H9 (cell line): Measurements from ENCODE around the gene PTPRK. TPM values are rescaled to one million over a fixed set of nuclear protein-coding genes. Genes with fewer than 3 reads are reported as not detected.

ENCODE experiments used
- DNase-seq: peaks from one replicate; pipeline ENCODE4 v3.0.0-alpha.2; 2017
- H2AFZ ChIP-seq: one replicate; pipeline ENCODE4 v1.6.1; 2013; ENCODE audit warnings: mild to moderate bottlenecking, low read length, control low read depth, moderate library complexity
- H2AK5ac ChIP-seq: 2 replicates; pipeline ENCODE4 v1.6.1; 2013; ENCODE audit warnings: low read length, control low read depth, mixed read lengths; ENCODE audit not compliant: insufficient read length
- H2BK120ac ChIP-seq: one replicate; pipeline ENCODE4 v1.6.1; 2013; ENCODE audit warnings: low read depth, mild to moderate bottlenecking, low read length, control low read depth, inconsistent platforms; ENCODE audit not compliant: poor library complexity, severe bottlenecking
- H2BK12ac ChIP-seq: 2 replicates; pipeline ENCODE4 v1.6.1; 2013; ENCODE audit warnings: low read length, control low read depth, mixed read lengths, low read depth; ENCODE audit not compliant: insufficient read length
- H2BK15ac ChIP-seq: 2 replicates; pipeline ENCODE4 v1.6.1; 2013; ENCODE audit warnings: low read depth, low read length, control low read depth
- H2BK20ac ChIP-seq: one replicate; pipeline ENCODE4 v1.6.1; 2013; ENCODE audit warnings: low read depth, mild to moderate bottlenecking, low read length, control low read depth, inconsistent platforms; ENCODE audit not compliant: poor library complexity, severe bottlenecking
- H2BK5ac ChIP-seq: 2 replicates; pipeline ENCODE4 v1.6.1; 2013; ENCODE audit warnings: low read length, control low read depth, mixed read lengths; ENCODE audit not compliant: insufficient read length
- H3K14ac ChIP-seq: 2 replicates; pipeline ENCODE4 v1.6.1; 2013; ENCODE audit warnings: low read length, control low read depth; ENCODE audit not compliant: insufficient read depth
- H3K18ac ChIP-seq: 2 replicates; pipeline ENCODE4 v1.6.1; 2013; ENCODE audit warnings: low read depth, mild to moderate bottlenecking, mixed read lengths, low read length, control low read depth; ENCODE audit not compliant: insufficient read length
- H3K23ac ChIP-seq: 2 replicates; pipeline ENCODE4 v1.6.1; 2013; ENCODE audit warnings: low read length, control low read depth, mixed read lengths, low read depth; ENCODE audit not compliant: insufficient read length
- H3K23me2 ChIP-seq: 2 replicates; pipeline ENCODE4 v1.6.1; 2013; ENCODE audit warnings: low read depth, mild to moderate bottlenecking, mixed read lengths, low read length, control low read depth; ENCODE audit not compliant: insufficient read length, poor library complexity, severe bottlenecking
- H3K27ac ChIP-seq: 2 replicates; pipeline ENCODE4 v1.5.1; 2013; ENCODE audit warnings: low read length, control low read depth, mixed read lengths, low read depth; ENCODE audit not compliant: insufficient read length
- H3K27me3 ChIP-seq: 2 replicates; pipeline ENCODE4 v1.6.1; 2013; ENCODE audit warnings: low read length, control low read depth, inconsistent platforms; ENCODE audit not compliant: insufficient read depth
- H3K4ac ChIP-seq: 2 replicates; pipeline ENCODE4 v1.6.1; 2013; ENCODE audit warnings: low read depth, mild to moderate bottlenecking, control low read depth, inconsistent platforms, low read length, moderate library complexity
- H3K4me1 ChIP-seq: 2 replicates; pipeline ENCODE4 v1.6.1; 2013; ENCODE audit warnings: low read length, control low read depth, inconsistent platforms; ENCODE audit not compliant: insufficient read depth
- H3K4me2 ChIP-seq: 2 replicates; pipeline ENCODE4 v1.6.1; 2013; ENCODE audit warnings: low read length, control low read depth, mixed read lengths; ENCODE audit not compliant: insufficient read length, insufficient read depth
- H3K56ac ChIP-seq: 2 replicates; pipeline ENCODE4 v1.6.1; 2013; ENCODE audit warnings: low read depth, mild to moderate bottlenecking, mixed read lengths, low read length, control low read depth; ENCODE audit not compliant: insufficient read length
- H3K79me1 ChIP-seq: 2 replicates; pipeline ENCODE4 v1.6.1; 2013; ENCODE audit warnings: low read depth, mild to moderate bottlenecking, moderate library complexity, low read length, control low read depth, inconsistent platforms; ENCODE audit not compliant: insufficient read depth, poor library complexity, severe bottlenecking
- H3K79me2 ChIP-seq: 2 replicates; pipeline ENCODE4 v1.6.1; 2013; ENCODE audit warnings: low read length, control low read depth, inconsistent platforms; ENCODE audit not compliant: insufficient read depth
- H3K9ac ChIP-seq: 2 replicates; pipeline ENCODE4 v1.6.1; 2013; ENCODE audit warnings: low read length, control low read depth, mixed read lengths; ENCODE audit not compliant: insufficient read length; ENCODE audit errors: extremely low read depth
- H3K9me3 ChIP-seq: one replicate; pipeline ENCODE4 v1.6.1; 2013; ENCODE audit warnings: low read depth, low read length, inconsistent platforms; ENCODE audit not compliant: control insufficient read depth
- H3T11ph ChIP-seq: one replicate; pipeline ENCODE4 v1.6.1; 2013; ENCODE audit warnings: mild to moderate bottlenecking, low read length, control low read depth, inconsistent platforms
- H4K20me1 ChIP-seq: one replicate; pipeline ENCODE4 v1.6.1; 2013; ENCODE audit not compliant: control insufficient read depth, insufficient read length, insufficient read depth
- H4K5ac ChIP-seq: 2 replicates; pipeline ENCODE4 v1.6.1; 2013; ENCODE audit warnings: low read depth, mild to moderate bottlenecking, mixed read lengths, low read length, control low read depth; ENCODE audit not compliant: insufficient read length
- H4K8ac ChIP-seq: replicated peaks from 2 replicates; pipeline ENCODE4 v1.6.1; 2013; ENCODE audit warnings: low read length, control low read depth, mixed read lengths, low read depth; ENCODE audit not compliant: insufficient read length
- H4K91ac ChIP-seq: 2 replicates; pipeline ENCODE4 v1.6.1; 2013; ENCODE audit warnings: low read depth, mild to moderate bottlenecking, moderate library complexity, mixed read lengths, low read length, control low read depth; ENCODE audit not compliant: insufficient read length
- H3K27ac Mint-ChIP-seq, 3 experiments: 2 replicates in 2 of 3; 3 replicates in 1 of 3; pipeline ENCODE4 v1.8.0; 2020 to 2021; ENCODE audit warnings: mixed read lengths in 3 of 3, mild to moderate bottlenecking in 1 of 3, moderate library complexity in 1 of 3
- H3K27me3 Mint-ChIP-seq: 2 replicates; pipeline ENCODE4 v1.8.0; 2021; ENCODE audit warnings: low read depth, mild to moderate bottlenecking, moderate library complexity, mixed read lengths
- H3K36me3 Mint-ChIP-seq, 3 experiments: 2 replicates in 2 of 3; 3 replicates in 1 of 3; pipeline ENCODE4 v1.8.0; 2020 to 2021; ENCODE audit warnings: low read depth in 3 of 3, mixed read lengths in 3 of 3; ENCODE audit not compliant: insufficient read depth in 1 of 3
- H3K4me1 Mint-ChIP-seq, 2 experiments: 2 replicates each; pipeline ENCODE4 v1.8.0; 2020; ENCODE audit warnings: mixed read lengths in 2 of 2
- H3K4me3 Mint-ChIP-seq, 2 experiments: 2 replicates in 1 of 2; 3 replicates in 1 of 2; pipeline ENCODE4 v1.8.0; 2020 to 2021; ENCODE audit warnings: mild to moderate bottlenecking in 2 of 2, mixed read lengths in 2 of 2, moderate library complexity in 1 of 2
- H3K9me3 Mint-ChIP-seq, 2 experiments: 2 replicates in 1 of 2; 3 replicates in 1 of 2; pipeline ENCODE4 v1.8.0; 2020; ENCODE audit warnings: mild to moderate bottlenecking in 2 of 2, mixed read lengths in 2 of 2, moderate library complexity in 1 of 2
- WGBS: extraction: QIAGEN DNeasy Blood & Tissue Kit; methylation state at CpG from one replicate; pipeline ENCODE4 v1.1.7; 2013; ENCODE audit warnings: missing lambda C conversion rate, low lambda C conversion rate, mixed read lengths; ENCODE audit not compliant: insufficient read length; ENCODE audit errors: extremely low coverage; 5-methylcytosine and 5-hydroxymethylcytosine counted together
- total RNA-seq: library from RNA; stranded (reverse); gene quantifications from 2 replicates; pipeline ENCODE4 v1.2.1, GENCODE V29; 2021
- TF ChIP-seq, protein P1 (sequence below): fragments of 200-600 bp; sonication (generic); conservative IDR thresholded peaks from 3 replicates; pipeline ENCODE4 v1.8.0; 2021; ENCODE audit warnings: antibody characterized with exemption, mild to moderate bottlenecking

PTPRK gene
- total RNA-seq, 1 experiment from 2014 or later = 47.9 TPM

DNA sequence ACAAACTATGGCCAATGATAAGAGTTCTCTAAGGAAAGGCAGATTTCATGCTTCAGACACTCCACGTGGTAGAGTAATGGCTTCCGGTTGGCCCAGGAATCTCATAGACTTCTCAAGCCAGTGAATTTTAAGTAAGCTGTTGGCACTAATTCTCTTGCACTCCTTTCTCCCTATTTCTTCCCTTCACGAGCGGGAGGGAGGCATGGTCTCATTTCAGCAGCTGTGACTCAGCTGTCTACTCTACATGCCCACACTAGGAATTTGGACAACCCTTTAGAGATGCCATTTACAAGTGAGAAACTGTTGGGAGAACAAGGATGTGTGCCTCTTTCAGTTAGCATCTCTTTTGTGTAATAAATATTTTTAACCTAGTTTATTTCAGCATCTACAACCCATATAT is 107.7 kb downstream of the PTPRK start:
- no peaks in the 10 kb centered on the region for H3K23me2 ChIP-seq
- no peaks in the 10 kb centered on the region for H3K9me3 Mint-ChIP-seq
- no peaks in the 10 kb centered on the region for H3K9me3 ChIP-seq
- no peak overlapping the region for H3K9ac ChIP-seq
- H3K23ac ChIP-seq = no peak overlapping the region
- no peak overlapping the region for H3K18ac ChIP-seq
- H3K79me2 ChIP-seq = peaks cover 4% of the 10 kb centered on the region; the same call in 1 of the 2 replicates
- no peak overlapping the region for H3K14ac ChIP-seq
- H3K56ac ChIP-seq = no peak overlapping the region
- H3K4ac ChIP-seq = no peak overlapping the region
- peaks cover 11 to 14% of the 10 kb centered on the region in 2 experiments for H3K4me1 Mint-ChIP-seq
- H3K4me2 ChIP-seq = no peak overlapping the region
- no peak overlapping the region for H3T11ph ChIP-seq
- H3K4me3 Mint-ChIP-seq = no peak overlapping the region
- TF ChIP-seq, protein P1, sequence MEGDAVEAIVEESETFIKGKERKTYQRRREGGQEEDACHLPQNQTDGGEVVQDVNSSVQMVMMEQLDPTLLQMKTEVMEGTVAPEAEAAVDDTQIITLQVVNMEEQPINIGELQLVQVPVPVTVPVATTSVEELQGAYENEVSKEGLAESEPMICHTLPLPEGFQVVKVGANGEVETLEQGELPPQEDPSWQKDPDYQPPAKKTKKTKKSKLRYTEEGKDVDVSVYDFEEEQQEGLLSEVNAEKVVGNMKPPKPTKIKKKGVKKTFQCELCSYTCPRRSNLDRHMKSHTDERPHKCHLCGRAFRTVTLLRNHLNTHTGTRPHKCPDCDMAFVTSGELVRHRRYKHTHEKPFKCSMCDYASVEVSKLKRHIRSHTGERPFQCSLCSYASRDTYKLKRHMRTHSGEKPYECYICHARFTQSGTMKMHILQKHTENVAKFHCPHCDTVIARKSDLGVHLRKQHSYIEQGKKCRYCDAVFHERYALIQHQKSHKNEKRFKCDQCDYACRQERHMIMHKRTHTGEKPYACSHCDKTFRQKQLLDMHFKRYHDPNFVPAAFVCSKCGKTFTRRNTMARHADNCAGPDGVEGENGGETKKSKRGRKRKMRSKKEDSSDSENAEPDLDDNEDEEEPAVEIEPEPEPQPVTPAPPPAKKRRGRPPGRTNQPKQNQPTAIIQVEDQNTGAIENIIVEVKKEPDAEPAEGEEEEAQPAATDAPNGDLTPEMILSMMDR = no peak
- H4K5ac ChIP-seq = no peak overlapping the region
- H4K8ac ChIP-seq = no peak overlapping the region
- no peak for DNase-seq
- no peaks in the 10 kb centered on the region for H3K27me3 ChIP-seq
- H2BK20ac ChIP-seq = no peak overlapping the region
- H3K27ac ChIP-seq = no peak overlapping the region
- no peaks in the 10 kb centered on the region; the same call in 1 of the 2 replicates for H3K4me1 ChIP-seq
- H2AFZ ChIP-seq = no peak overlapping the region
- no CpG with 5 or more reads among the region's 4 CpGs for WGBS
- H2BK5ac ChIP-seq = no peak overlapping the region
- H2BK15ac ChIP-seq = no peak overlapping the region
- H2BK12ac ChIP-seq = no peak overlapping the region
- H4K91ac ChIP-seq = no peak overlapping the region
- no peaks in the 10 kb centered on the region for H3K79me1 ChIP-seq
- H3K36me3 Mint-ChIP-seq = no peaks in the 10 kb centered on the region
- no peak overlapping the region for H2BK120ac ChIP-seq
- H4K20me1 ChIP-seq = no peaks in the 10 kb centered on the region
- peak overlapping the region in 2 of 3 experiments; percentile 2 to 9; a peak in 1 of 7 replicates for H3K27ac Mint-ChIP-seq
- H2AK5ac ChIP-seq = no peak overlapping the region
- H3K27me3 Mint-ChIP-seq = no peaks in the 10 kb centered on the region
